ENCODE results near the gene SUPT16H.

The SUPT16H gene

DNA sequence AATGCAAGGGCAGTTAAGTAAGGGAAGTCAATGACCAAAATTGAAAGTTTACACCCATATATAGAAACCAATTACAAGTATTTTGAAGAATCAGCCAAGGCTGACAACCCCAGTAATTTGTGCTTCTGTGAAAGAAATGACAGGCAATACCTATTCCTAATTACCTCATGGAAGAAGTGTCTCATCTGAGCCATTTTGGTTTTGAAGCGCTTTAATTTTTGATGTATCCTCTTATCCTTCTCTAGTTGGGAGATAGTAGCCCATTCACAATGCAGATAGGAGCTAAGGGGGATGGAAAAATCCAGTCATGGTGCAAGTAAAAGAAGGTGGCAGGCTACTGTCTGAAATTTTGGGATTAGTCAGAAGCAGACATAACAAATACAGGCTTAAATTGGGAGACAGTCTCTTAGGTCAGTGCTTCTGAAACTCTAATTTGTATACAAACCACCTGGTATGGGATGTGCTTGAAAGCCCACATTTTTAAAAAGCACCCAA lies 30.4 kb upstream of the SUPT16H start:
- H3K4me3 Mint-ChIP-seq, result no peak overlapping the region
- no peaks in the 10 kb centered on the region for H3K9me3 Mint-ChIP-seq
- no peak for DNase-seq
- peaks cover 88% of the 10 kb centered on the region for H3K36me3 Mint-ChIP-seq (ENCODE audit: low read depth)
- no peak overlapping the region for H3K27ac Mint-ChIP-seq
- H3K4me1 Mint-ChIP-seq, result no peaks in the 10 kb centered on the region
- TF ChIP-seq, protein P1, sequence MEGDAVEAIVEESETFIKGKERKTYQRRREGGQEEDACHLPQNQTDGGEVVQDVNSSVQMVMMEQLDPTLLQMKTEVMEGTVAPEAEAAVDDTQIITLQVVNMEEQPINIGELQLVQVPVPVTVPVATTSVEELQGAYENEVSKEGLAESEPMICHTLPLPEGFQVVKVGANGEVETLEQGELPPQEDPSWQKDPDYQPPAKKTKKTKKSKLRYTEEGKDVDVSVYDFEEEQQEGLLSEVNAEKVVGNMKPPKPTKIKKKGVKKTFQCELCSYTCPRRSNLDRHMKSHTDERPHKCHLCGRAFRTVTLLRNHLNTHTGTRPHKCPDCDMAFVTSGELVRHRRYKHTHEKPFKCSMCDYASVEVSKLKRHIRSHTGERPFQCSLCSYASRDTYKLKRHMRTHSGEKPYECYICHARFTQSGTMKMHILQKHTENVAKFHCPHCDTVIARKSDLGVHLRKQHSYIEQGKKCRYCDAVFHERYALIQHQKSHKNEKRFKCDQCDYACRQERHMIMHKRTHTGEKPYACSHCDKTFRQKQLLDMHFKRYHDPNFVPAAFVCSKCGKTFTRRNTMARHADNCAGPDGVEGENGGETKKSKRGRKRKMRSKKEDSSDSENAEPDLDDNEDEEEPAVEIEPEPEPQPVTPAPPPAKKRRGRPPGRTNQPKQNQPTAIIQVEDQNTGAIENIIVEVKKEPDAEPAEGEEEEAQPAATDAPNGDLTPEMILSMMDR (IDR thresholded peaks at IDR 0.05), result no peak
- no peaks in the 10 kb centered on the region for H3K27me3 Mint-ChIP-seq (ENCODE audit: low read depth, poor library complexity)

DNA sequence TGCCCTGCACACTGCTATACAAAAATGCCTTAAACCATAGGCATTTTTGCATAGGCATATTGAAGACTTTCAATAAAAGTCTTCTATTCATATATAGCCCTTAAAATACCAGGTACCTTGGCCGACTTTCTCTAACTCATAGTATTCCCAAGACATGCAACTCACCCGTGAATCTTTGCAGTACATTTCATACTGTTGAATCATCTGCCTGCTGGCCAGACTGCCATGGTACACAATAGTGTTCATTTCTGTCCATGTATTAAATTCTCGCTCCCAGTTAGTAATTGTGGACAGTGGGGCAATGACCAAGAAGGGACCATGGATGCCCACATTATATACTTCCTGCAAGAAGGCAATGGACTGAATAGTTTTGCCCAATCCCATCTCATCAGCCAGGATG lies 24.3 kb upstream of the SUPT16H start:
- no peak overlapping the region for H3K27ac Mint-ChIP-seq
- H3K9me3 Mint-ChIP-seq, result no peaks in the 10 kb centered on the region
- no peak for DNase-seq
- H3K36me3 Mint-ChIP-seq (ENCODE audit: low read depth), result peaks cover 88% of the 10 kb centered on the region
- H3K4me1 Mint-ChIP-seq, result no peaks in the 10 kb centered on the region
- H3K4me3 Mint-ChIP-seq, result no peak overlapping the region
- no peaks in the 10 kb centered on the region for H3K27me3 Mint-ChIP-seq (ENCODE audit: low read depth, poor library complexity)
- TF ChIP-seq, protein P1 (IDR thresholded peaks at IDR 0.05), result no peak

DNA sequence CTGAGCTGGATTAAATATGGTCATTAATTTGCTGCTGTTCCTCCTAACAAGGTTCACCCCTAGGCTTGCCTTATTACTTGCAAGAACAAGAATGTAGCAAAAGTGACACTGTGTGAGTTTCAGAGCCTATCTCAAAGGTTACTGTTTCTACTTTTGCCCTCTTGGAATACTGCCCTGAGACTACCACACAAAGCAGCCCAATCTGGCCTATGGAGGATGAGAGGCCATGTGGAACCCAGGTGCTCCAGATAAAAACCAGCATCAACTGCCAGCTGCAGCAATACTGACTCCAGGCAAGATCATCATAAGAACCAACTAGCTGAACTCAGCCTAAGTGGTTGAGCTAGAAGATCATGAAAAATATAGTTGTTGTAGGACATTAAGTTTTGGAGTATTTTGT lies 22.4 kb upstream of the SUPT16H start:
- peaks cover 87% of the 10 kb centered on the region for H3K36me3 Mint-ChIP-seq (ENCODE audit: low read depth)

DNA sequence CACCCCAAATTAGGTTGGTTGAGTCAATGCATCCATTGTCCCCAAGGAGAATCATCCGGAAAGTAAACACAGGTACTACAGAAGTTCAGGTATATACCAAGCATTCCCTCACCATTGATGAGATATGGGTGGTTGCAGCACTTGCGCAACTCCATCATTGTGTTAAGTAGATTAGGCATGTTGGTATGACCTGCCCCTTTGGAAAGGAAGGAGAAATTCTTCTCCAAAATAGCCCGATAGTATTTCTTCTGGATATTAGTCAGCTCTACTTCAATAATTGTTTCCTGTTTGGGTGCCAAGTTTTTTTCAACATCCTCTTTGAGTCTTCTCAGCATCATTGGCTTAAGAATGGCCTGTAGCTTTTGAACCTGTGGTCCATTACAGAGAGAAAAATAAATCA lies 21.3 kb upstream of the SUPT16H start:
- H3K4me3 Mint-ChIP-seq, result no peak overlapping the region
- H3K27me3 Mint-ChIP-seq (ENCODE audit: low read depth, poor library complexity), result peaks cover 3% of the 10 kb centered on the region
- no peak overlapping the region for H3K27ac Mint-ChIP-seq
- TF ChIP-seq, protein P1 (IDR thresholded peaks at IDR 0.05), result no peak
- no peaks in the 10 kb centered on the region for H3K9me3 Mint-ChIP-seq
- H3K4me1 Mint-ChIP-seq, result no peaks in the 10 kb centered on the region
- H3K36me3 Mint-ChIP-seq (ENCODE audit: low read depth), result peaks cover 88% of the 10 kb centered on the region
- DNase-seq, result no peak

More for the DNA sequence above, 22.4 kb upstream of the SUPT16H start:
- TF ChIP-seq, protein P1 (IDR thresholded peaks at IDR 0.05), result no peak
- no peak overlapping the region for H3K4me3 Mint-ChIP-seq
- no peaks in the 10 kb centered on the region for H3K4me1 Mint-ChIP-seq
- DNase-seq, result no peak
- no peaks in the 10 kb centered on the region for H3K27me3 Mint-ChIP-seq (ENCODE audit: low read depth, poor library complexity)
- no peaks in the 10 kb centered on the region for H3K9me3 Mint-ChIP-seq
- no peak overlapping the region for H3K27ac Mint-ChIP-seq

DNA sequence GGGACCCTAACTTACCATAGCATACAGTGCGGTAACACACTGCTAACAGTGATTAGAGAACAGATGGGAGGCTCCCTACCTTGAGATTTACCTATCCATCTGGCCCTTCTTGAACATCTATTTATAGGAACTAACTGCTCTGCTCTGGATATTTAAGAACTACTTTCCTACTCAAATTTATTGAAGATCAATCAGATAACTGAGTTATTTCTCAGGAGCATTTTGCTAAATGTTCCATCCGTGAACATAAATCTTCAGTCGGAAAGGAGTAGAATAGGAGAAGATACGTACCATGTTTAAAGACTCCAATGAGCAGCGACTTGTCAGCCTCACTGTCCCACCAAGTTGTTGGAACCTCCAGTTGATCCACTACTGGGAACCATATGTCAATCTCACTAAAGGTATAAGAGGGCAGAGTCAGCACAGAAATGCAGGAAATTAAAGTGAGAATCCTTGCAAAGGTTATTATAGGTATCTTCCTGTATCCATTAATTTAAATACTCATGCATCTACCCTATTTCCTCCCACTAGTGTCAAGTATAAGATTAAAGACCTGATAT lies 15.6 kb upstream of the SUPT16H start:
- H3K4me1 Mint-ChIP-seq, result no peaks in the 10 kb centered on the region

More for the DNA sequence above, 15.6 kb upstream of the SUPT16H start:
- TF ChIP-seq, protein P1 (IDR thresholded peaks at IDR 0.05), result no peak
- H3K4me3 Mint-ChIP-seq, result no peak overlapping the region
- H3K27me3 Mint-ChIP-seq (ENCODE audit: low read depth, poor library complexity), result peaks cover 3% of the 10 kb centered on the region
- H3K27ac Mint-ChIP-seq, result no peak overlapping the region
- DNase-seq, result no peak
- peaks cover 76% of the 10 kb centered on the region for H3K36me3 Mint-ChIP-seq (ENCODE audit: low read depth)
- H3K9me3 Mint-ChIP-seq, result no peaks in the 10 kb centered on the region

All from nephron progenitor cell (in vitro differentiated cells).